H1 (cell line): Measurements from ENCODE around the gene SLX9. TPM values are rescaled to one million over a fixed set of nuclear protein-coding genes. Genes with fewer than 3 reads are reported as not detected.

ENCODE experiments used
- GABPA ChIP-seq: IDR thresholded peaks from 2 replicates; pipeline ENCODE4 v1.6.1; 2011; ENCODE audit warnings: mild to moderate bottlenecking, low read length, moderate library complexity, borderline replicate concordance; ENCODE audit not compliant: insufficient read depth
- TAF7 ChIP-seq: optimal IDR thresholded peaks from 2 replicates; pipeline ENCODE3; 2011; ENCODE audit warnings: low read depth, mild to moderate bottlenecking, inconsistent platforms, low read length, moderate library complexity, borderline replicate concordance
- ZNF274 ChIP-seq: IDR thresholded peaks from 2 replicates; pipeline ENCODE4 v1.7.0; 2012; ENCODE audit warnings: low read length, borderline replicate concordance; ENCODE audit errors: extremely low read depth
- polyA plus RNA-seq, 7 experiments: library from polyadenylated mRNA; depleted of rRNA in 3 of 7; stranded (reverse) in 5 of 7; unstranded in 2 of 7; fragments of >200 nt in 5 of 7; fragments of 200-250 nt in 2 of 7; gene quantifications; 1 replicate in 5 of 7; 2 replicates in 1 of 7; 4 replicates in 1 of 7; pipeline versions ENCODE4 v1.2.1 to v1.2.3, GENCODE V29; 2011 to 2013; ENCODE audit warnings: missing spikeins in 2 of 7, mixed read lengths in 2 of 7
- total RNA-seq: library from RNA; stranded (reverse); fragmentation: NEBNext Ultra II Directional; extraction: Animal tissue kit (Norgen Biotek cat#: 25700); gene quantifications from 2 replicates; pipeline ENCODE4 v1.2.1, GENCODE V29; 2021

The SLX9 gene
- total and polyA plus RNA-seq, 2 of the 8 experiments (the other 6 are each of a cell fraction or from before 2014, with no cell fraction given): 17.7 to 57.3 TPM

DNA sequence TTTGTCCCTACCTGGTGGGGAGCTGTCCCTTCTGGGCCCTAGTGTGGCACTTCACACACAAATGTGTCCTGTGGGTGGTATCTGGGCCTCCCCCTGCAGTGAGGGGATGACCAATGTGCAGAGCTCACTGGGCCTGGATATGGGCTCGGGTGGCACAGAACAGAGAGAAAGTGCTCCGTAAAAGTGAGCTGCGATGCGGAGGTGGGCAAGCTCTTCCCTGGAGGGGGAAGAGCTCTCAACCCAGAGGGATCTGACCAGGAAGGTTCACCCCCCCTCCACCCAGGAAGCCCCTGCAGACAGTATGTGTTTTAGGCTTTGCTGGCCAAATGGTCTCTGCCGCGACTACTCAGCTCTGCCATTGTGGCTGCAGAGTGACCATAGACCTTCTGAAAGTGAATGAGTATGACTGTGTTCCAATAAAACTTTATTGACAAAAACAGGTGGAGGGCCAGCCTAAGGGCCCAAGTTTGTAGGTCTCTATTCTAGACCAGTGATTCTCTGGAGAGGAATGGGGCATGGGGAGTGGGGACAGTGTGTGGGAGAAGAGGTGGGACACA lies 10.5 kb upstream of the SLX9 start (continued):
- TF ChIP-seq GABPA (no peak), ZNF274 (no peak), TAF7 (no peak)
